ENCODE measurements around the gene SGCA.

Gene SGCA

DNA sequence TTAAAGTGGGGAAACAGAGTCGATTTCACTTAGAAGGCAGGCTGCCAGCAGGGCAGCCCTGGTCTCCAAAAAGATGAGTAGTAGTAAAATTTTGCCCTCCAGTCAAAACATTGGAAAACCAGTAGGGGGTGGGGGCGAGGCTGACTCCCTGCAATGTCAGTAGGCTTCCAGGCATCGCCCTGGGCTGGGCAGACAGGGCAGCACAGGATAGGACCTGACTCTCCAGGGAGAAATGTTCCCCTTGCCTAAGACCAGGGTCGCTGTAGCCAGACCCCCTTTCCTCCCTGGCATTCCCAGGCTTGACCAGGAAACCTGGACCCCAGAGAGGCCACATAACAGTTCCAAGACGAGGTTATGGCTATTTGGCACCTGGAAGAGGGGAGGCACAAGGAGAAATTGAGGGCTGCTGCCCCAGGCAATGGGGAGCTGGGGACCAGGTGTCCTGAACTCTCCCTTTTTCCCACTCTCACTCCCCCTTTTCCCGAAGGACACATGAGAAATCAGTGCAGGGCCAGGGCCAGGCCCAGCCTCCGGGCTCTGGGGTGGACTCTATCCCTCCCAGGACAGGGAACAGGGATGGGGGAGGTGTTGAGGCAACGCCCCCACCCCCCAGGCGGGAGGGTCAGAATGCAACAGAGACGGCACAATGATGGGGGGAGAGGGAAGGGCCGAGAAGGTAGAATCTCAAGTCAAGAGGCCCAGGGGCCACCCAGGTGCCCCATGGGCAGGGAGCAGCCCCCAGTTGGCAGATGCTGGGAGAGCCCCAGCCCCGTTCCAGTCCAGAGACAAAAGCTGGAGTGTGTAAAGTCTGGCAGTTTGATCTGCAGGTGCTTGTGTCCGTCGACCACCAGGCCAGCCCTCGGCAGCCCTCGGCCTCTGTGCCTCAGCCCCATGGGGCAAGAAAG lies 31.3 kb upstream of the SGCA start:
- no peak for DNase-seq

DNA sequence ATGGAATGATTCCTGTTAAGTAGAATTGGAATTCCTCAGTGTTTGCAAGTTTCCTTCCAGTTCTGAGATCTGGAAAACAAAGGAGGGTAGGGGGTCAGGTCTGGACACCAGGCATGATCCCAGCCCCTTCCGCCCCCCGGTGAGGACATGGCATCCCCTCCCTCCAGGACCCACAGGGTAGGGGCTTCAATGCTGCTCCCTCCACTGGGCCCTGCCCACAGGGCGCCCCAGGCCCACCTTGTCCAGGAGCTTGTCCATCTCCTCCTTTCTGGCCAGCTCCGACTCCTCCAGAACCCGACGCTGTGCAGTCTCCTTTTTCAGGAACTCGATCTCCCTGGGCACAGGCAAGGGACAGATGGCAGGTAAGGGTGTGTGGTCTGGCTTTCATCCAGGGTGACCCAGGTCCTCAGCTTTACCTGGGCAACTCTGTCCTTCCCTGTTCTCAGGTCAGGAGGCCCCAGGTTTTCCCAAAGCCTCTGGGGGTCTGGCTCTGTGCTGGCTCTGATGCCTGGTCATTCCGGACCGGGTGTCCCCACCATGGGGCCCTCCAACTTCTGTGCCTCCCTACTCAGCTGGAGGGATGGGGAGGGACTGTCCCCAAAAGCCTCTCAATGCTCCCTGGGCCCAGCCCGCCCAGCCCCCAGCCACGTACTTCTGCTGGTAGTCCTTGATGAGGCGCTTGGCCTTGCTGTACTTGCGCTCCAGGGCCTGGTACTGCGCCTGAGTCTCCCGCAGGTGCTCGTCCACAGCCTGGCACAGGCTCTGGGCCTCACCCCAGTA lies 30.3 kb upstream of the SGCA start:
- DNase-seq: no peak

DNA sequence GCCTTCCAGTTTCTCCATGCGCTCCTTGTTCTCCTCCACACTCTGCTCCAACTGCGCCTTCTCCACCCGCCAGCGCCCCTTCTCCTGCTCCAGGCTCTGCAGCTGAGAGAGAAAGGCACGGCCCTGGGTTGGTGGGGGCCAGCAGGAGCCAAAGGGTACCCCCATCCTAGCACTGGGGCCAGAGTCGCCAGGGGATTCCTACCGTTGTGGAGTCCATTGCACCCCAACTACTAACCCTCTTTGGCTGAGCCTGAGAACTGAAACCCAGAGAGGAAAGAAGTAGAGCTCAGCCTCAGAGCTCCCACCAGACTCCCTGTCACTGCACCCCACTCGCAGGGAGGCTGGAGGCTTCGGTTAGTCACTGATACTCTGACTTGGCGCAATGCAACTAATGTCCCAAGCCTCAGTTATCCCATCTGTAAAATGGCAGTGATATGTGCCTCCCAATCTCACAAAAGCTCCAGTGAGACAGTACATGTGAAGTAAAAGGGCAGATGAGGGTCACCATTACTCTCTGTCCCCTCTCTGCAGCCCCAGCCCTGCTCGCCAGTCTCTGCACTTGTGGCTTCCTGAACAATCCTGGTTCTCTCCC lies 29.6 kb upstream of the SGCA start:
- no peak for DNase-seq

DNA sequence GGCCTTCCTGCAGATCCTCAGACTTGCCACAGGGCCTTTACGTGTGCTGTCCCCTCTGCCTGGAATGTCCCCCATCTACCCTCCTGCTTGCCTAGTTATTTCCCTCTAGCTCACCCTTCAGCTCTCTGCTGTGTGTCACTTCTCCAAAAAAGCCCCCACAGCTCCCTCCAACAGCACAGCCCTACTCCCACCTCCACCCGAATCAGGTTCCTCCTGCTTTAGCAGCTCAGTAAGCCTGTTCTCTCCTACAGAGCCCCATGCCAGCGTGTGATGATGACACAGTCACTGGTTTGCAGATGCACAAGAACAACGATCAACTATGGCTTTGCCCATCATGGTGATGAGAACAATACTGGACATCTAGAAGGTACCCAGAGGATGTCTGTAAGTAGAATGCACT lies 28.8 kb upstream of the SGCA start:
- no peak for DNase-seq

DNA sequence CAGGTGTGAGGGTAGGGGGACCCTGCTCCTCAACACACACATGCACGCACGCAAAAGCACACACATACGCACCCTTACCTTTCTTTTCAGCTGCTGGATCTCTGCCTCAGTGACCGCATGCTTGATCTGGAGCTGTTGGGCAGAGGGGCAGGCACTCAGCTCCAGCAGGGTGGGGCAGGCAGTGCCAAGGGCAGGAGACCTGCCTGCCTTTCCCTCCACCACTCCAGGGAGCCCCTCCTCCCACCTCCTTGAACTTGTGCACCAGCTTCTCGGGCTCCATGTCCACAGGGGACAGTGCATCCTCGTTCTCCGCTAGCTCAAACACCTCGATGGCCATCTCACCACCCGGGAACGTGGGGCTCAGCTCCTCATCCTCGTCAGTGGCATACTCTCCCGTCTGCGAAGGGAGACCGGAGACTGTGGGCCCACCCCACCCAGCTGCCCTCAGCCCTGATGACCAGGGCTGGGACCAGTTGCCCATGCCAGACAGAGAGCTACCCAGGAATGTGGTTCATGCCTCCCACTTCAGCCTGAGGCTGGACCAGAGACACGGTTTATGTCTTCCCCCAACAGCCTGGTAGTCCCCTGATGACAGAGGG lies 26.5 kb upstream of the SGCA start:
- DNase-seq: no peak

DNA sequence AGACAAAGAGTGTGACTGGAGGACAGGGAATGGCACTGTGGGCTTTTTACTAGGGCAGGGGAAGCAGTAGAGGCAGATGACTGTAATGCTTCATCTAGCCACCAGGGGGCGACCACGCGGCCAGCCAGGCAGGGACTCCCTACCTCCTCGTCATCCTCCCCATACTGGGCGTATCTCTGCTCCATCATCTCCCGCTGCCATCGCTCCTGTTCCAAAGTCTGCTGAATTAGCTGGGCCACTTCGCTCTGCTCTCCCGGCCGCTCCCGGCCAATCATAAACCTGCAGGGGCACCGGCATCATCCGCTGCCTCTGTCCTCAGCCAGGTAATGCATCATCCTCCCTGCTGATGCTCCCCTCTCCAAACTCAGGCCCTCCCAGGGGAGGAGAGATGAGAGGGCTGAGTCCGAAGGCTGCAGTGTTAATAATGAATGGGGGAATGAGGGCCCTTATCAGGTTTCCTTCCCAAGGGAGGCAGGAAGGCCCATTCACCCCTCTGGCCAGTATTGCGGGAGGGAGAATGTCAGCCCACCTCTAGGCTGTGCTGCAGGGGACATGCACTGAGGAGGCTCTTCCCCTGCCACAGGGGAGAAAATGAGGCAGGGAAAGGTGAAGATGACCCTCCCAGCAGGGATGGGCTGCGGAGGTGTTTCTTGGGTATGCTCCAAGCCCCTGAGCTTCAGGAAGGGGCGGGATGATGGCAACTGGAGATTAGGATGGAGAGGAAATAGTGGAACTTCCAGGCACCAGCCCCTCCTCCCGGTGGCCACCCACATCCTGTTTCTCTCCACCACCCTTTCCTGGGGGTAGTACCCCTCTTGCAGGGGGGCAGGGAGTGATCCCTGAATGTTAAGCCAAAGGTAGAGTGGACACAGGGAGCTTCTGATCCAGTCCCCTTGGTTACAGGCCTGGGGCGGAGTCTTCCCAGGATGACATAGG lies 25.6 kb upstream of the SGCA start:
- DNase-seq: peak; percentile 66

DNA sequence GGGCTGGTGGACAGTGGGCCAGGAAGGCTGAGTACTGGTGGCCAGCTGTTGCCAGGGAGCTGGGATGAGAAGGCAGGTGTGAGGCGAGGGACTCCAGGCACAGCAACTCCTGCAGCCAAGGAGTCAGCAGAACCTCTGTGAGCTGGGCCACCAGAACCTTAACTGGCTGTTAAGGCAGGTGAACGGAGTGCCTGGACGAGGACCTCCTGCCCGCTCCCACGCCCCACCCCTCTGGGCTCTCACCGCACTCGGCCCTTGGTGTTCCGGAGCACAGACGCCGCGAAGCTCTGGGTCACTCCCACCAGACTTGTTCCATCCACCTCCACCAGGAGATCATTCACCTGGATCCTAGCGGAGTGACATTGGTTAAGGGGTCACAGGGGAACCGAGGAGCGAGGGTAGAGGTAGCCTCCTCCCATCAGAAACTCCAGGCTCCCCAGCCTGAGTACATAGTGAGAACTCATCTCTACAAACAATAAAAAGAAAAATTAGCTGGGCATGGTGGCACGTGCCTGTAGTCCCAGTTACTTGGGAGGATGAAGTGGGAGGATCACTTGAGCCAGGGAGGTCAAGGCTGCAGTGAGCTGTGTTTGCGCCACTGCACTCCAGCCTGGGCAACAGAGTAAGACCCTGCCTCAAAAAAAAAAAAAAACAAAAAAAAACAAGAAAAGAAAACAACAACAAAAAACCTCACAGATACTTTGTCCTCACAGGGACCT lies 24.6 kb upstream of the SGCA start:
- DNase-seq: no peak

DNA sequence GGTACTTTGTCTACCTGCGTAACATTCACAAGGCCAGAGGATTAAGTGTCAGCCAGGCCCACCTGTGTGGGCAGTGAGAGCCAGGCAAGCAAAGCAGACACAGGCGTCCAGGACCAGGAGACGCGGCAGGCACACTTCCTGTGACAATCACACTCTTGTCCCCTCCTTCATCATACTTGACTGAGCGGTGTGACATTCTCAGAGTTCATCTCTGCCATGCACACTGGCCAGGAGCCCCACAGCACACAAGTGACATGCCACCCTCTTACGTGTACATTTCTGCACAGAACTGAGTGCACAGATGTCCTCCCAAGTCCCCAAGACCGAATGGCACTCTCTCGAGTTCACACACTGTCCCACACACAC lies 24.1 kb upstream of the SGCA start:
- no peak for DNase-seq

DNA sequence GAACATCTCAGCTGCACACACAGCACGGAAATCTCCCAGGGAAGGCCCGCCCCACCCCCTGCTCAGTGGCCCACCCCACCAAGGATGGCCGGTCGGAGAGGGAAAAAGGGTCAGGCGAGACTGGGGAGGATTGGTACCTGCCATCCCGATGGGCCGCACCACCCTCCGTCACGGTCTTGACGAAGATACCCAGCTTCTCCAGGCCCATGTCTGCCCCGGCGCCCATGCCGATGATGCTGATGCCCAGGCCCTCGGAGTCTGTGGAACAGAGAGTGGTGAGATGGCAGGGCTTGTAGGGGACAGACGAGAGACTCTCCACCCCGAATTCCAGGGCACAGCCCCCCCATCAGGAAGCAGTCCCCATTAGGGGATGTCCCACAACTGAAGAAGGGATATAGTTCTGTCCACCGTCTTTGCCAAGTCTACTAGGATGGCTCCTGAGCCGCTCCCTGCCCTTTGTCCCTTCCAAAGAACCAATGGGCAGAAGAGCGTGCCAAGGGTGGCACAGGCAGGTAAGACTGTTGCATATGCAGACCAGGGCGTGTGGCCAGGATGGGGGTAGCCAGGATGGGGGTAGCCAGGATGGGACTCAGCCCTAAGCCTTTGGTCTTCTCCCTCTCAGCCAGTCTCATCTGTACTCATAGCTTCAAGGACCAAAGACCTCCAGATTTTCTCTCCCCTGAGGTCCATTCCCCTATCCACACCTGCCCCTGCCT lies 22.2 kb upstream of the SGCA start:
- no peak for DNase-seq

DNA sequence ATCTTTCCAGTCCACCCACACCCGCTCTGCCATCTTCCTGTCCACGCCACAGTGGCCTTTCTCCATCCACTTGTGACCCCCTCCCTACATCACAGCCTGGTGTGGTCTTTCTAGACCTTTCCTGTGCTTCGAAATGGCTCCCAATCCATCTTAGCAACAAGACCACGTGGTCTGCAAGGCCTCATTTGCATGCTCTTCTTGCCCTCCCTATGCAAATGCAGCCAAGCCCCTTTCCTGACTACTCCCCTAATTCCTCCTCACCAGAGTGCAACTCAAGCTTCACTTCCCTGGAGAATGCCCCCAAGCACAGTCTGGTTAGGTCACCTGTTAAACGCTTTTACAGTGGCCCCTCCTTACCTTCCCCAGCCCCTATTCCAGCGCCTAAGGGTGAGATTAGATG lies 21.4 kb upstream of the SGCA start:
- DNase-seq: no peak

DNA sequence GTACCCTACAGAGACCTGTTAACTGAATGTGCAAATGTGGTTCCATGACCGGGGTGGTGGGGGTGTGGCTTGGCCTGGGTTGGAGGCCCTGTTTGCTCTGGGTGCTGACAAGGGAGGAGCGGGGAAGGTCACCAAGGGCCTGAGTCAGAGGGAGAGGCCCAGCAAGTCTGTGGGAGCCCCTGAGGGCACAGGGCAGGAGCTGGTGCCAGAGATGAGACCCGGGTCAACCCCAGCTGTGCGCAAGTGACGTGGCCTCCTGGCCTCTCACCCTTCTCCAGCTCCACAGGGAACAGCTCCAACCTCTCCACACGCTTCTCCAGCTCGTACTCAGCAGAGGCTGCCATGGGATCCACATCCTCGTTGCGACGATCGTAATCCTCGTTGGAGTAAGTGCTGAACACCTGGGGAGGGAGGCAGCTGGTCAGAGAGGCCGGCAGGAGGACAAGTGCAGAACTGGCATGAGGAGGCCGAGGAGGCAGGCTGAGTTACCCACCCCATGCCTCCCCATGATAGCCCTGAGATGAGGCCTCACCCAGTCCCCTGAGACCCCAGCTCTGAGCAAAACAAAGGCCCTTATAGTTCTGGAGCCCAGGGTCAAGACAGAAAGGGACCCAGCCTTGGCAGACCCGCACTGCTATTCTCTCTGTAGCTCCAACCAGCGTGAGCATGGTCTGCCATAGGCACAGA lies 20.8 kb upstream of the SGCA start:
- DNase-seq: no peak

DNA sequence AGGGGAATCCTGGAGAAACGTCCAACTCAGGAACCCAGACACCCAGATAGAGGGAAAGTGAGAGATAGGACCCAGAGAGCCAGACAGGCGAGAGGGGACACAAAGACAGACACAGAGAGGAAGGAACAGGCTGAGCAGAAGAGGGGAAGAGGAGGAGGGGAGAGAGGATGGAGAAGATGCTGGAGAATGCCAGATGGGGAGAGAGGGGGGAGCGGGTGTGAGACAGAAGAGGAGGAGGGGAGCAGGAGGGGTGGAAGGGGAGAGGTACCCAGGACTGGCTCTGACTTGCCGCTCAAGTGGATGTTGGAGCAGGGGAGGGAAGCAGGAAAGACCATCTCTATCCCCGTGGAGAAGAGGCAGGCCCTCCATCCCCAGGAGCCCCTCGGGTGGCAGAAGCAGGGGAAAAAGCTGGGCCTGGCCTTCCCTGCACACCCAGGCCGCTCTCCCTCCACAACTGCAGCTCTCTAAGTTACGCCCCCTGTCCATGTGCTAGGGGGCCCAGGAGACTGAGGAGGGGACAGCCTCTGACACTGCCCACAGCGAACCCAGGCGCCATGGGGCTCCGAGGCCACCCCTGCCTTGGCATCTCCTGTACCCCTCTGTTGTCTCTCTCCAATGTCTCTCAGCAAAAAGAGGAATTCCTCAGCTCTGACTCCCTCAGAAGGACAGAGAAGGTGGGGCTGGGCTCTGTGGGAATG lies 20.1 kb upstream of the SGCA start:
- DNase-seq: no peak

DNA sequence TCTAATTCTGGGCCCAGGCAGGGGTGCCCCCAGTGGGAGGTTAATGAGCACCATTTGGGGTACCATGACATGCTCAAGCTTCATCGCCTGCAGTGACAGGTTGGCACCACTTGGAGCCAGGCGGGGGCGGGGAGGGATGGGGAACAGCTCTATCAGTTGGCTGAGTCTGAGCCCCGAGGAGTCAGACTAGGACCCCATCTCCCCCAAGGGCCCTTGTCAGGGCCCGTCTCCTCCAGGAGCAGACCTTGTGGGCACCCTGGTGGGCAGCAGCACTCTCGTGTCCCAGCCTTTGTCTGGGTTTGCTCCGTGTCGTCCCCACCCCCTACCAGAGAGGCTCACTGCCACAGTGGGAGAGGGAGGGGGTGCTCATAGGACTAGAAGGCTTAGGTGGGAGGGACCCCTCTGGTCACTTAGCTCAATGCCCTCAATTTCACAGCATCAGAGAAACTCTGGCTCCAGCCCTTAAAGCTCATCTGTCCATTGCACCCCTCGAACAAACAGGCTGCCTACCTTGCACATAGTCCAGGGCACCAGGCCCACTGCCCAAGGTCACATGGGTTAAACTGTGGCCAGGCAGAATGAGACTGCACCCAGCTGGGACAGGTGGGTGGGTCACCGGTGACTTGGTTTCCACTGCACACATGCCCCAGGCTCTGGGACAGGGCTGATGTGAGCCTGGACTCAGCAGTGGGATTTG lies 19.4 kb upstream of the SGCA start:
- peak; percentile 26 for DNase-seq

DNA sequence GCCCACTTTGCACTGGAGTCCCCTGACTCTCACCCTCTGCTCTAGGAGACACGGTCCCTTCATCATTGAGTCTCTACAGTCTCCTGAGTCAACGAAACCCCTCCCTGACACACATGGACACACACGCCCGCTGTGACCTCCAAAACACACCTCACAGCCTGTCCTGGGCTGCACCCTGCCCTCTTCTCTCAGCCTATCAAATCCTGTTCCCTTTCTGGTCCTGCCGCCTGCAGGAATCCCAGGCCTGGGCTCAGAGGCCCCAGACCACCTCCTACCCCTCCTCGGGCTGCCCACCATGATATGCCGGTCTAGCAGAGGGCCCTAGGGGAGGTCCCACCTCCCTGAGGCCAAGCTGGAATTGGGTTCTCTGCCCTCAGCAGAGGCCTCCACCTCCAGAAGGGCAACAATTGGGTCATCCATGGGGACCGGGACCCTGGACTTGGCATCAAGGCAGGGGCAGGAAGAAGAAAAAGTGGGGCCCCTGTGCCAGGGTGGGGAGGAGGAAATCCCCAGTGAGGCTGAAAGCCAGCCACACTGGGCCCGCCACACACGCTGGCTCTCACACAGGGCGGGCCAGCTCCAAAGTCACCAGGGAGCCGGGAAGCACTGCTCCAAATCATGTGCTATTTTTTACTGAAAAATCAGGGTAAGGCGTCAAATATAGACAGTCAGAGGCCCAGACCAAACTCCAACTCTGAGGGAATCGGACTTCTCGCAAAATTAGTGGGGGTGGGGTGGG lies 18.7 kb upstream of the SGCA start:
- DNase-seq: no peak

DNA sequence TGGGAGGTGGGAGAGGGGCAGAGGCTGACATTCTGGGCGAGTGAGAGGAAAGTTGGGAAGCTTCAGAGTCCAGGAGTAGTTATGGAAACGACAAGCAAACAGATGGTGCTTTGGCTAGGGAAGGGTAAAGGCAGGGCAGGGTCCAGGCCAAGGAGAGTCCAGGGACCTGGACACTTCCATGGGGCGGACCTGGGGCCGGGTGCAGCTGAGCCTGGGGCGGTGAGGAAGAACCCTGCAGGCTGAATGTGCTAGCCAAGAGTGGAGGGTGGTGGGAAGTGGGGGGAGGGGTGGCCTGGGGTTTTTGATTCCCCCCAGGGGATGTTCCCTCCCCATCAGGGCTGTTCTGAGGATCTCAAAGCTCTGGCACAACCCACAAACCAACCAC lies 18.0 kb upstream of the SGCA start:
- no peak for DNase-seq

DNA sequence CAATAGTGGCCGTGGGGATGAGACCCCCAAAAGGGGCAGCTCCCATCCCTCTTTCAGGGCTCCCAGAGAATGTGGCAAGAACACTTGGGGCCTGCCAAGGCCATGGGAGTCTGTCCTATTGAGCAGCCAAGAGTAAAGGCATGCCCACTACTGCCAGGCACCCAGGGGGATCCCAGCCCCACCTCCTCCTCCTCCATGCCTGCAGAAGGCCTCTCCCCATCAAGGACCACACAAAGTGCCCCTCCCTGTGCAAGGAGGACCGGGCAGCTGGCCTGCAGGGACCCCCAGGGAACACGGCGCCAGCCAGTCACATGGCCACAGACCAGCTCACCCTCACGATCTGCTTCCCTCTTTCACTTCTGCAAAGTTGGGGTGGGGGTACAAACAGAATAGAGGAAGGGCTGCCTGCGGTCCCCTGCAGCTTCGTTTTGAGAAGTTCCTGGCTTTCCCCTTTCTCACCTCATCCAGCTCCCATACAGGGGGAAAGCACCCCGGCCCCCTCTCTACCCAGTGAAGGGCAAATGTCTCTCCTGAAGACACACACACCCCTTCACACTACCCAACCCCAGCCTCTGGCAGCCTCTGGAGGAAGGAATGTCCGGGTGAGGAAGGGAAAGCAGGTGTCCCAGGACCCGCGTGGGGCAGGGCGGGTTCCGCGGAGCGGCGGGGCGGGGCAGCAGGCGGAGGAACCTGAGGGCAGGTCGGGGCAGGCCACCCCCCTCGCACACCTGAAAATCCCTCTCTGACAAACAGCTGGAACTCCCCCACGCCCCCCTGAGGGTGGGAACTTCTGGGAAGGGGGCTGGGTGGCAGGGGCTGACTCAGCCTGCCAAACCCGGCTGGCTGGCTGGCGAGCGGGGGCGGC lies 17.3 kb upstream of the SGCA start:
- DNase-seq: peak; percentile 78

DNA sequence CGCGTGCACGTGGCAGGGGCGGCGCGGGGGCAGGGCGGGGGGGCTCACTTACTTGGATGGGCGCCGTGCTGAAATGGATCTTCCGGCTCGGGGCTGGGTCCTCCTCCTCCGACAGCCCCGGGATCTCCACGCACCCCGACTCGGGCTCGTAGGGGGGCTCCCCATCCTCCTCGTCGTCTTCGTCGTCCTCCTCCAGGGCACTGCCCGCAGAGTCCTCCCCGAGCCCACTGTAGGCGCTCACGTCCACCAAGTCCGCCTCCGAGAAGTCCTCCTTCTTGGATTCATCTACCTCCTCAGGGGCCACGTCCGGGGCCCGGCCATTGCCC lies 16.8 kb upstream of the SGCA start:
- DNase-seq: no peak

All from stimulated activated naive CD4-positive, alpha-beta T cell treated with Interleukin-2 at 50 U/mL for 16 hours (primary cell).